ENCODE results near the gene SDK2. TPM values are rescaled to one million over a fixed set of nuclear protein-coding genes. Genes with fewer than 3 reads are reported as not detected.
A peak's percentile ranks its signal among the peaks of the same experiment; 100 is the strongest.

The SDK2 gene
- total and polyA plus RNA-seq, 9 of the 15 experiments (the other 6 are each of a cell fraction or from before 2014, with no cell fraction given) = 0.04 TPM; not detected in 8

GRCh38 chr17:73308017-73308823 is 336.0 kb downstream of the SDK2 start:
- Histone ChIP-seq H3K9me3 (replicated peaks; ENCODE audit: control insufficient read depth, insufficient read depth, low read depth, low read length) (no peaks in the 10 kb centered on the region), H2AFZ (ENCODE audit: low read depth, low read length) (peak overlapping the region; percentile 23; the same call in 1 of the 2 replicates), H3K9me1 (ENCODE audit: control insufficient read depth, insufficient read depth, low read length) (peaks cover 3% of the 10 kb centered on the region), H3K4me1 (replicated peaks in 1 of 2; ENCODE audit: control insufficient read depth in 2 of 2, insufficient read depth in 2 of 2, low read length in 2 of 2) (peaks cover 54 to 73% of the 10 kb centered on the region in 2 experiments), H3K27me3 (ENCODE audit: control insufficient read depth in 2 of 2, insufficient read depth in 2 of 2, low read length in 2 of 2) (no peaks in the 10 kb centered on the region), H3K4me2 (ENCODE audit: insufficient read depth, low read length) (peak overlapping the region; percentile 76), H3K4me3 (peak overlapping the region; percentile 23; the same call in 1 of the 2 replicates), H3K79me2 (ENCODE audit: control insufficient read depth, insufficient read depth, low read length) (peaks cover 72% of the 10 kb centered on the region), H4K20me1 (replicated peaks; ENCODE audit: control insufficient read depth, insufficient read depth, low read length) (no peaks in the 10 kb centered on the region), H3K36me3 (ENCODE audit: control insufficient read depth, insufficient read depth, low read length) (peaks cover 8% of the 10 kb centered on the region; the same call in 1 of the 3 replicates), H3K9ac (ENCODE audit: insufficient read depth in 1 of 2, low read depth in 2 of 2, low read length in 2 of 2) (peak overlapping the region; percentile 35 to 91), H3K27ac (ENCODE audit: extremely low read depth, low read depth, low read length) (peak overlapping the region; percentile 56)
- ATAC-seq (peak; percentile 34), DNase-seq (ENCODE audit: extremely low read depth in 1 of 4, low spot score in 3 of 4) (peak; percentile 76 to 95 (median 86)), FAIRE-seq (peak; percentile 98)
- 3% methylated on average over 22 of the region's 23 CpGs for WGBS (ENCODE audit: insufficient coverage, low coverage, missing lambda C conversion rate)
- BruUV-seq (replicated peaks) = no TSS peak
- CTCF ChIA-PET (ENCODE audit: low intra/inter-chr PET ratio) = interaction anchor here (0.6 kb wide), 1 partner anchor 10 kb away, joined by 3 read pairs; no protein-coding TSS in a partner anchor
- in situ Hi-C loops (cut with MboI) = no loop called here
- POLR2A ChIA-PET = interaction anchor here (0.7 to 1.3 kb wide), 6 partner anchors 10 to 51 kb away, joined by 3 to 7 read pairs (median 3); no protein-coding TSS in a partner anchor
- intact Hi-C loops (cut with micrococcal nuclease) = loop anchor here (2.0 kb wide), 1 partner anchor 17 kb away; no protein-coding TSS in a partner anchor
- TF ChIP-seq CBFB (CRISPR knock-in tag; IDR thresholded peaks at IDR 0.05) (peak; percentile 27; the same call in 1 of the 2 replicates), HNRNPLL (IDR thresholded peaks at IDR 0.05; ENCODE audit: low read depth, low read length, poor library complexity, severe bottlenecking) (no peak), ZNF263 (CRISPR knock-in tag; IDR thresholded peaks at IDR 0.05; ENCODE audit: borderline replicate concordance) (peak; percentile 87), SRF (CRISPR knock-in tag; IDR thresholded peaks at IDR 0.05) (peak in 1 of 2 experiments; percentile 26; a peak in 1 of 4 replicates), KLF13 (tag; IDR thresholded peaks at IDR 0.05; ENCODE audit: borderline replicate concordance, low read depth) (0 out of 2 replicates have a peak, but pooled peaks have one; percentile 53), MYC (IDR thresholded peaks at IDR 0.05; ENCODE audit: low read depth, low read length) (peak; percentile 51; the same call in 1 of the 2 replicates), MYC (CRISPR knock-in tag; IDR thresholded peaks at IDR 0.05; ENCODE audit: borderline replicate concordance, low read depth) (no peak), ZNF165 (CRISPR knock-in tag; IDR thresholded peaks at IDR 0.05; ENCODE audit: borderline replicate concordance) (no peak), GATAD2A (IDR thresholded peaks at IDR 0.05) (peak; percentile 91), RBM39 (optimal IDR thresholded peaks at IDR 0.05; ENCODE audit: low read depth, low read length) (peak; percentile 48), ZBTB49 (CRISPR knock-in tag; IDR thresholded peaks at IDR 0.05; ENCODE audit: borderline replicate concordance) (no peak), NFIC (IDR thresholded peaks at IDR 0.05) (peak; percentile 98), POLR2G (IDR thresholded peaks at IDR 0.05; ENCODE audit: low read depth, low read length) (no peak), E2F8 (IDR thresholded peaks at IDR 0.05; ENCODE audit: low read depth, partially characterized antibody) (no peak), CBX1 (IDR thresholded peaks at IDR 0.05; ENCODE audit: low read depth) (no peak), CHD2 (IDR thresholded peaks at IDR 0.05; ENCODE audit: low read depth, low read length) (peak; percentile 52; the same call in 1 of the 2 replicates)

Data from K562 (cell line).